ENCODE measurements around the gene POLN.

DNA sequence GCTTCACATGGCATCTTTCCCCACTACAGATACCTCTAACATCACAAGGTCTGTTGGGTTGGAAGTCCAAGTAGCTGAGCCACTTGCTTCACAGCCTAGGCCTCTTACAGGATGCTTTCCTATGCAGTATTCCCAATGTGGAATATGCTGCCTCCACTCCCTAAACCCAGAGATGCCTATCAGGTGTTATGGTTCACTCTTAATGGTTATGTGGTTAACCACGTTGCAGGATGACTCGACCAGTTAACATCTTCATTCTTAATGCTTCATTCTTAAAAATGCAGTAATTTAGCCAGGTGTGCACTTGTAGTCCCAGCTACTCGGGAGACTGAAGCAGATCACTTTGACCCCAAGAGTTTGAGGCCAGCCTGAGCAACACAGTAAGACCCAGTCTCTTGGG, 24.2 kb downstream of the POLN start:
- no peak for TF ChIP-seq CTCF (IDR thresholded peaks at IDR 0.05; ENCODE audit: poor library complexity)
- TF ChIP-seq EZH2 (IDR thresholded peaks at IDR 0.05; ENCODE audit: borderline replicate concordance), result no peak
